Endothelial cell (in vitro differentiated cells): Measurements from ENCODE around the gene PGLYRP4. TPM values are rescaled to one million over a fixed set of nuclear protein-coding genes. Genes with fewer than 3 reads are reported as not detected.

Experiments
- DNase-seq: peaks from one replicate; pipeline ENCODE4 v3.0.0; 2021; ENCODE audit warnings: low spot score
- H3K27ac Mint-ChIP-seq: one replicate; pipeline ENCODE4 v1.8.0; 2021; ENCODE audit warnings: mixed read lengths, inconsistent platforms; ENCODE audit not compliant: unreplicated experiment
- H3K27me3 Mint-ChIP-seq: one replicate; pipeline ENCODE4 v1.8.0; 2021; ENCODE audit warnings: mild to moderate bottlenecking, moderate library complexity, mixed read lengths, inconsistent platforms; ENCODE audit not compliant: unreplicated experiment
- H3K36me3 Mint-ChIP-seq: one replicate; pipeline ENCODE4 v1.8.0; 2021; ENCODE audit warnings: mild to moderate bottlenecking, low read depth, mixed read lengths, inconsistent platforms; ENCODE audit not compliant: unreplicated experiment
- H3K4me1 Mint-ChIP-seq: one replicate; pipeline ENCODE4 v1.8.0; 2021; ENCODE audit warnings: mild to moderate bottlenecking, mixed read lengths, inconsistent platforms; ENCODE audit not compliant: unreplicated experiment
- H3K4me3 Mint-ChIP-seq: one replicate; pipeline ENCODE4 v1.8.0; 2021; ENCODE audit warnings: mild to moderate bottlenecking, mixed read lengths, inconsistent platforms; ENCODE audit not compliant: unreplicated experiment
- H3K9me3 Mint-ChIP-seq: one replicate; pipeline ENCODE4 v1.8.0; 2021; ENCODE audit warnings: mixed read lengths, inconsistent platforms; ENCODE audit not compliant: unreplicated experiment
- CTCF ChIP-seq: fragments of 200-600 bp; sonication (generic); IDR thresholded peaks from one replicate; pipeline ENCODE4 v1.5.0; 2021; ENCODE audit warnings: antibody characterized with exemption; ENCODE audit not compliant: unreplicated experiment
- long read RNA-seq: library from polyadenylated mRNA; unstranded; transcript quantifications from one replicate; pipeline ENCODE4 v2.0.0, GENCODE V29; 2020; ENCODE audit not compliant: unreplicated experiment
- total RNA-seq: library from RNA; stranded (reverse); fragmentation: NEBNext Ultra II Directional; extraction: Animal tissue kit (Norgen Biotek cat#: 25700); gene quantifications from one replicate; pipeline ENCODE4 v1.2.1, GENCODE V29; 2021; ENCODE audit not compliant: unreplicated experiment

Gene PGLYRP4
- 1.7 TPM for total RNA-seq
- long read RNA-seq, partial matches to known transcripts: 0 of 3 reads
- long read RNA-seq, other reads (novel, unspliced or antisense): 3 of 3 reads

GRCh38 chr1:153348511-153349362 lies at the start of gene PGLYRP4:
TSS of gene PGLYRP4 (minus strand) at chr1:153348841. CDS start at chr1:153347932, 909 bp downstream.
- H3K4me3 Mint-ChIP-seq: no peak within 1 kb of the TSS
- no peak within 1 kb of the TSS for H3K27ac Mint-ChIP-seq
- H3K9me3 Mint-ChIP-seq: no peaks in the 10 kb centered on the region
- no peak for TF ChIP-seq CTCF
- H3K36me3 Mint-ChIP-seq: no peaks in the 10 kb centered on the region
- H3K4me1 Mint-ChIP-seq: peaks cover 47% of the 10 kb centered on the region
- DNase-seq: no peak
- peaks cover 1% of the 10 kb centered on the region for H3K27me3 Mint-ChIP-seq

GRCh38 chr1:153397924-153398651 lies 49.4 kb upstream of the PGLYRP4 start:
- Mint-ChIP-seq H3K36me3 (no peaks in the 10 kb centered on the region), H3K27me3 (peaks cover 4% of the 10 kb centered on the region), H3K4me3 (no peak overlapping the region), H3K27ac (no peak overlapping the region), H3K4me1 (no peaks in the 10 kb centered on the region), H3K9me3 (no peaks in the 10 kb centered on the region)
- no peak for DNase-seq
- no peak for TF ChIP-seq CTCF

GRCh38 chr1:153397051-153397923 lies 48.6 kb upstream of the PGLYRP4 start:
- H3K4me3 Mint-ChIP-seq: no peak overlapping the region
- TF ChIP-seq CTCF: no peak
- no peaks in the 10 kb centered on the region for H3K9me3 Mint-ChIP-seq
- DNase-seq: no peak
- no peaks in the 10 kb centered on the region for H3K36me3 Mint-ChIP-seq
- H3K27ac Mint-ChIP-seq: no peak overlapping the region
- H3K4me1 Mint-ChIP-seq: no peaks in the 10 kb centered on the region
- H3K27me3 Mint-ChIP-seq: peaks cover 4% of the 10 kb centered on the region

- no peak for TF ChIP-seq CTCF
- Mint-ChIP-seq H3K4me3 (no peak overlapping the region), H3K27ac (no peak overlapping the region), H3K9me3 (no peaks in the 10 kb centered on the region), H3K4me1 (no peaks in the 10 kb centered on the region), H3K36me3 (no peaks in the 10 kb centered on the region), H3K27me3 (peaks cover 4% of the 10 kb centered on the region)
- no peak for DNase-seq
These were observed 47.8 kb upstream of the PGLYRP4 start for GRCh38 chr1:153396461-153396860.
